Measurements from ENCODE around the gene PVRIG.
"Not testable (repeated sequence)": the region's sequence is repeated elsewhere in the genome, so short reads cannot be mapped to it uniquely, and the experiment has no call there.

- not testable (repeated sequence) for TF ChIP-seq POLR2A (IDR thresholded peaks at IDR 0.05); POLR2AphosphoS5 (IDR thresholded peaks at IDR 0.05; ENCODE audit: insufficient read depth in 1 of 2, low read depth in 1 of 2)
Measured at GRCh38 chr7:100264223-100264622, 44.5 kb downstream of the PVRIG start.
